Endothelial cell of umbilical vein (primary cell): Measurements from ENCODE around the gene PALD1. TPM values are rescaled to one million over a fixed set of nuclear protein-coding genes. Genes with fewer than 3 reads are reported as not detected.

ENCODE experiments used
- BruUV-seq: library from RNA; stranded (reverse); fragments of 400-500 nt; replicated peaks from 2 replicates; lab custom pipeline; 2021; lab: Mats Ljungman, UMichigan
- CTCF ChIA-PET: fragments of 300-600, 350-600 bp; sonication (Branson Sonifier 250); formaldehyde crosslinking; loops from one replicate; lab custom pipeline; 2021; ENCODE audit warnings: antibody characterized with exemption, inconsistent platforms; lab: Charles Lee
- POLR2A ChIA-PET: fragments of 300-600, 350-600 bp; sonication (Branson Sonifier 250); formaldehyde crosslinking; loops from one replicate; lab custom pipeline; 2021; ENCODE audit warnings: antibody characterized with exemption, inconsistent platforms; lab: Charles Lee
- DNase-seq: peaks from one replicate; pipeline ENCODE4 v3.0.0-alpha.2; 2011; ENCODE audit warnings: low read depth, low spot score
- FAIRE-seq: peaks from 2 replicates; lab custom pipeline; 2011; peaks lifted over from hg19 to GRCh38; lab: Jason Lieb, UNC
- H2AFZ ChIP-seq: 2 replicates; pipeline ENCODE4 v1.6.0; 2012; ENCODE audit warnings: low read depth, low read length, control low read depth, inconsistent platforms
- H3K27ac ChIP-seq: 2 replicates; pipeline ENCODE4 v1.5.1; 2011; ENCODE audit warnings: low read depth, mild to moderate bottlenecking, control low read depth, low read length, moderate library complexity; ENCODE audit not compliant: insufficient read depth
- H3K27me3 ChIP-seq, 2 experiments: 2 replicates each; pipeline versions ENCODE4 v1.6.0 to v1.6.1; 2011; ENCODE audit warnings: low read length in 2 of 2, mixed read lengths in 1 of 2; ENCODE audit not compliant: control insufficient read depth in 2 of 2, insufficient read depth in 2 of 2
- H3K36me3 ChIP-seq, 2 experiments: 2 replicates in 1 of 2; 3 replicates in 1 of 2; pipeline ENCODE4 v1.5.1; 2011; ENCODE audit warnings: low read length in 2 of 2, mild to moderate bottlenecking in 1 of 2, moderate library complexity in 1 of 2; ENCODE audit not compliant: control insufficient read depth in 2 of 2, insufficient read depth in 2 of 2; ENCODE audit errors: extremely low read depth in 1 of 2
- H3K4me1 ChIP-seq: 3 replicates; pipeline ENCODE4 v1.5.1; 2011; ENCODE audit warnings: mild to moderate bottlenecking, low read length; ENCODE audit not compliant: control insufficient read depth, insufficient read depth; ENCODE audit errors: extremely low read depth
- H3K4me2 ChIP-seq: 2 replicates; pipeline ENCODE4 v1.6.1; 2011; ENCODE audit warnings: low read length, control low read depth, mixed read lengths; ENCODE audit not compliant: insufficient read depth
- H3K4me3 ChIP-seq, 3 experiments: fragments of 200-600 bp in 1 of 3; sonication (generic), shearing (Covaris generic) in 1 of 3; replicated peaks in 1 of 3; 2 replicates each; pipeline ENCODE4 v1.5.1; 2011 to 2016; ENCODE audit warnings: control low read depth in 3 of 3, low read length in 3 of 3, mild to moderate bottlenecking in 2 of 3, inconsistent platforms in 1 of 3, low read depth in 1 of 3, moderate library complexity in 1 of 3; ENCODE audit not compliant: insufficient read depth in 1 of 3
- H3K79me2 ChIP-seq: 2 replicates; pipeline ENCODE4 v1.6.0; 2012; ENCODE audit warnings: low read length, inconsistent platforms; ENCODE audit not compliant: control insufficient read depth, insufficient read depth
- H3K9ac ChIP-seq: replicated peaks from 2 replicates; pipeline ENCODE3; 2011; ENCODE audit warnings: low read length, control low read depth; ENCODE audit not compliant: insufficient read depth; ENCODE audit errors: extremely low read depth
- H3K9me1 ChIP-seq: replicated peaks from 3 replicates; pipeline ENCODE4 v1.6.0; 2011; ENCODE audit warnings: mild to moderate bottlenecking, low read length; ENCODE audit not compliant: control insufficient read depth, insufficient read depth; ENCODE audit errors: extremely low read depth
- H3K9me3 ChIP-seq: replicated peaks from 2 replicates; pipeline ENCODE4 v1.5.1; 2012; ENCODE audit warnings: low read length, inconsistent platforms; ENCODE audit not compliant: control insufficient read depth, insufficient read depth
- H4K20me1 ChIP-seq: replicated peaks from 2 replicates; pipeline ENCODE3; 2011; ENCODE audit warnings: mild to moderate bottlenecking, low read length; ENCODE audit not compliant: control insufficient read depth, insufficient read depth; ENCODE audit errors: extremely low read depth
- EZH2 ChIP-seq: IDR thresholded peaks from 2 replicates; pipeline ENCODE4 v1.6.1; 2012; ENCODE audit warnings: borderline replicate concordance, low read depth, mild to moderate bottlenecking, moderate library complexity, low read length, inconsistent platforms; ENCODE audit not compliant: severe bottlenecking
- FOS ChIP-seq: IDR thresholded peaks from 2 replicates; pipeline ENCODE4 v1.6.1; 2011; ENCODE audit warnings: mild to moderate bottlenecking, low read length, moderate library complexity, borderline replicate concordance; ENCODE audit not compliant: insufficient read depth
- GATA2 ChIP-seq: IDR thresholded peaks from 2 replicates; pipeline ENCODE4 v1.7.0; 2011; ENCODE audit warnings: low read depth, mild to moderate bottlenecking, moderate library complexity, mixed read lengths, low read length; ENCODE audit not compliant: insufficient read length, insufficient read depth
- JUN ChIP-seq: IDR thresholded peaks from 2 replicates; pipeline ENCODE4 v1.6.1; 2011; ENCODE audit warnings: borderline replicate concordance, low read depth; ENCODE audit not compliant: insufficient read length, insufficient read depth
- POLR2A ChIP-seq: IDR thresholded peaks from 2 replicates; pipeline ENCODE4 v1.6.1; 2012; ENCODE audit warnings: low read depth, mild to moderate bottlenecking, control low read depth, low read length
- dilution Hi-C: fragments of 300-500 bp; cut with MboI; formaldehyde crosslinking; loops from one replicate; pipeline ENCODE4 v1.15.0; 2019; ENCODE audit warnings: low sequenced_read_pairs; ENCODE audit not compliant: extremely low pct_ligation_motif_present
- intact Hi-C: fragments of 100-400 bp; cut with micrococcal nuclease; formaldehyde crosslinking; loops from one replicate; pipeline ENCODE4 v1.10.0; 2022
- polyA plus RNA-seq, 4 experiments: library from polyadenylated mRNA; depleted of rRNA in 3 of 4; stranded (reverse) in 3 of 4; unstranded in 1 of 4; fragments of >200 nt; gene quantifications; 2 replicates each; pipeline versions ENCODE4 v1.2.1 to v1.2.3, GENCODE V29; 2011 to 2012; ENCODE audit warnings: missing spikeins in 1 of 4
- total RNA-seq: library from RNA; stranded (reverse); gene quantifications from 2 replicates; pipeline ENCODE4 v1.2.3, GENCODE V29; 2021
- TF ChIP-seq, protein P1 (sequence below), 2 donors: IDR thresholded peaks; 1 replicate in 1 of 2; 2 replicates in 1 of 2; pipeline ENCODE4 v1.5.1; 2011; ENCODE audit warnings: low read length in 2 of 2, mild to moderate bottlenecking in 2 of 2, moderate library complexity in 2 of 2, control low read depth in 1 of 2, inconsistent platforms in 1 of 2, low read depth in 1 of 2; ENCODE audit not compliant: insufficient read depth in 1 of 2; ENCODE audit errors: extremely low read depth in 1 of 2
- TF ChIP-seq, protein P2 (sequence below): IDR thresholded peaks from 2 replicates; pipeline ENCODE4 v1.6.1; 2011; ENCODE audit not compliant: insufficient read depth, insufficient read length

The PALD1 gene
- total and polyA plus RNA-seq, 2 donors (not counting 3 experiments of a cell fraction or from before 2014, with no cell fraction given), result 16.6 to 73.3 TPM

DNA sequence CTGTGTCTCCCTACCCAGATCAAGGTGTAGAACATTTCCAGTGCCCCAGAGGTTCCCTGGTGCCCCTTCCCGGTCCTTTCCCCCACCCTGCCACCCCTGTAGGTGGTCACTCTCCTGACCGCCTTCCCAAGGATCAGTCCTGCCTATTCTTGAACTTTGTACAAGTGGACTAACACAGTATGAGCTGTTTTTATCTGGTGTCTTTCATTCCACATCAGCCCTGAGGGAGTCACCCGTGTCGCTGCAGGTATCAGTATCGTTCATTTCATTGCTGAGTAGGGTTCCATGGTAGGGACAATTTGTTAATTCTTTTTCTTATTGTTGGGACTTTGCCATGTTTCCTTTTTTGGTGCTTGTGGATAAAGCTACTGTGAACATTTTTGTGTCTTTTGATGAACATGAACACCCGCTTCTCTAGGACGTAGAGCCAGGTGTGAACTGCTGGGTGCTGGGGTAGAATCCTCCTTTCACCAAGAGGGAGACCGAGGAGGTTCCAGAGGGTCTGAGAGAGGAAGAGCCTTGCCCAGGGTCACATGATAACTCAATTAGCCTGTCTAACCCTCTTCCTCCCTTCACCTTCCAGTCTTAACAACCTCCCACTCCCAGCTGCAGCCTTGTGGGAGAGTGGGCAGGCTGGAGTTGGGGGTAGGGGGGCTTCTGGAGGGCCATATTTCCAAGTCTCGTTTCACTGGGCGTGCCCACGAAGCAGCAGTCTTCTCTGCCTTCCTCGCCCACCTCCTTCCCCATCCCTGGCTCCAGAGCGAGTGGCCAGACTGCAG is 18.0 kb downstream of the PALD1 start:
- dilution Hi-C loops (no loop called here), intact Hi-C loops (no loop called here)
- TF ChIP-seq EZH2, result no peak
- TF ChIP-seq GATA2, result no peak
- TF ChIP-seq POLR2A, result no peak
- TF ChIP-seq JUN, result no peak
- TF ChIP-seq FOS, result no peak
- TF ChIP-seq, protein P1, sequence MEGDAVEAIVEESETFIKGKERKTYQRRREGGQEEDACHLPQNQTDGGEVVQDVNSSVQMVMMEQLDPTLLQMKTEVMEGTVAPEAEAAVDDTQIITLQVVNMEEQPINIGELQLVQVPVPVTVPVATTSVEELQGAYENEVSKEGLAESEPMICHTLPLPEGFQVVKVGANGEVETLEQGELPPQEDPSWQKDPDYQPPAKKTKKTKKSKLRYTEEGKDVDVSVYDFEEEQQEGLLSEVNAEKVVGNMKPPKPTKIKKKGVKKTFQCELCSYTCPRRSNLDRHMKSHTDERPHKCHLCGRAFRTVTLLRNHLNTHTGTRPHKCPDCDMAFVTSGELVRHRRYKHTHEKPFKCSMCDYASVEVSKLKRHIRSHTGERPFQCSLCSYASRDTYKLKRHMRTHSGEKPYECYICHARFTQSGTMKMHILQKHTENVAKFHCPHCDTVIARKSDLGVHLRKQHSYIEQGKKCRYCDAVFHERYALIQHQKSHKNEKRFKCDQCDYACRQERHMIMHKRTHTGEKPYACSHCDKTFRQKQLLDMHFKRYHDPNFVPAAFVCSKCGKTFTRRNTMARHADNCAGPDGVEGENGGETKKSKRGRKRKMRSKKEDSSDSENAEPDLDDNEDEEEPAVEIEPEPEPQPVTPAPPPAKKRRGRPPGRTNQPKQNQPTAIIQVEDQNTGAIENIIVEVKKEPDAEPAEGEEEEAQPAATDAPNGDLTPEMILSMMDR (IDR thresholded peaks at IDR 0.05; ENCODE audit: extremely low read depth in 1 of 2, insufficient read depth in 1 of 2, low read depth in 1 of 2, low read length in 2 of 2), result no peak
- TF ChIP-seq, protein P2, sequence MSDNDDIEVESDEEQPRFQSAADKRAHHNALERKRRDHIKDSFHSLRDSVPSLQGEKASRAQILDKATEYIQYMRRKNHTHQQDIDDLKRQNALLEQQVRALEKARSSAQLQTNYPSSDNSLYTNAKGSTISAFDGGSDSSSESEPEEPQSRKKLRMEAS, result no peak
- no TSS peak for BruUV-seq
- no peaks in the 10 kb centered on the region for H3K9me3 ChIP-seq
- no peak overlapping the region for H3K4me2 ChIP-seq
- no peak overlapping the region for H3K4me3 ChIP-seq
- CTCF ChIA-PET, result interaction anchor here (0.6 to 0.7 kb wide), 2 partner anchors 12 to 16 kb away, joined by 3 to 4 read pairs; no protein-coding TSS in a partner anchor
- H3K9me1 ChIP-seq, result no peaks in the 10 kb centered on the region
- FAIRE-seq, result no peak
- POLR2A ChIA-PET, result no interaction called here
- DNase-seq, result no peak
- H2AFZ ChIP-seq, result no peak overlapping the region
- H3K27ac ChIP-seq, result no peak overlapping the region
- H3K9ac ChIP-seq, result no peak overlapping the region
- H3K27me3 ChIP-seq, result no peaks in the 10 kb centered on the region
- no peaks in the 10 kb centered on the region for H3K36me3 ChIP-seq
- no peaks in the 10 kb centered on the region for H4K20me1 ChIP-seq
- H3K79me2 ChIP-seq, result peaks cover 1% of the 10 kb centered on the region
- peaks cover 42% of the 10 kb centered on the region for H3K4me1 ChIP-seq
